Breast epithelium (tissue), 4 donors: ENCODE results near the gene LSS. TPM values are rescaled to one million over a fixed set of nuclear protein-coding genes. Genes with fewer than 3 reads are reported as not detected.
A peak's percentile ranks its signal among the peaks of the same experiment; 100 is the strongest.

Experiments
- DNase-seq, 2 donors: peaks; one replicate each; pipeline ENCODE4 v3.0.0-alpha.2; 2019; ENCODE audit warnings: low spot score in 2 of 2
- H3K27ac ChIP-seq, 2 donors: fragments of 200-600 bp; sonication (generic) in 1 of 2; one replicate each; pipeline ENCODE4 v1.5.1; 2016 to 2019; ENCODE audit warnings: mild to moderate bottlenecking in 1 of 2
- H3K27me3 ChIP-seq, 2 donors: fragments of 200-600 bp; sonication (generic) in 1 of 2; one replicate each; pipeline versions ENCODE4 v1.5.1 to v1.6.0; 2017 to 2019; ENCODE audit warnings: control low read depth in 1 of 2, mild to moderate bottlenecking in 1 of 2
- H3K36me3 ChIP-seq: fragments of 200-600 bp; one replicate; pipeline ENCODE4 v1.5.1; 2019
- H3K4me1 ChIP-seq, 2 donors: fragments of 200-600 bp; sonication (generic); one replicate each; pipeline ENCODE4 v1.5.1; 2016 to 2019; ENCODE audit warnings: control low read depth in 1 of 2
- H3K4me3 ChIP-seq, 3 donors: fragments of 200-600 bp; sonication (generic); 1 replicate in 2 of 3; 2 replicates in 1 of 3; pipeline ENCODE4 v1.5.1; 2016 to 2019; ENCODE audit warnings: mild to moderate bottlenecking in 3 of 3, moderate library complexity in 2 of 3
- H3K9me3 ChIP-seq, 2 donors: fragments of 200-600 bp; sonication (generic) in 1 of 2; one replicate each; pipeline ENCODE4 v1.5.1; 2016 to 2019; ENCODE audit warnings: control low read depth in 1 of 2
- POLR2A ChIP-seq: fragments of 450-650 bp; IDR thresholded peaks from one replicate; pipeline ENCODE4 v1.6.1; 2016; ENCODE audit warnings: antibody characterized with exemption, mild to moderate bottlenecking, moderate library complexity
- POLR2AphosphoS5 ChIP-seq, 3 donors: sonication (generic); formaldehyde crosslinking; IDR thresholded peaks; one replicate each; pipeline ENCODE4 v1.6.1; 2017; ENCODE audit warnings: antibody characterized with exemption in 3 of 3
- intact Hi-C: fragments of 100-400 bp; cut with DNase I; formaldehyde crosslinking; loops from one replicate; pipeline ENCODE4 v1.15.1; 2023; ENCODE audit warnings: low total_unique reads
- total RNA-seq, 3 donors: library from RNA; depleted of rRNA; stranded (reverse); fragments of >200 nt; gene quantifications; one replicate each; pipeline ENCODE4 v1.1.0, GENCODE V29; 2016
- TF ChIP-seq, protein P1 (sequence below), 3 donors: fragments of 450-650 bp; IDR thresholded peaks; one replicate each; pipeline ENCODE4 v1.5.1; 2016 to 2017; ENCODE audit warnings: antibody characterized with exemption in 3 of 3, mild to moderate bottlenecking in 3 of 3, moderate library complexity in 3 of 3

Gene LSS
- total RNA-seq, 3 donors from 2014 or later = 41.4 to 144 (median 56.4) TPM

DNA sequence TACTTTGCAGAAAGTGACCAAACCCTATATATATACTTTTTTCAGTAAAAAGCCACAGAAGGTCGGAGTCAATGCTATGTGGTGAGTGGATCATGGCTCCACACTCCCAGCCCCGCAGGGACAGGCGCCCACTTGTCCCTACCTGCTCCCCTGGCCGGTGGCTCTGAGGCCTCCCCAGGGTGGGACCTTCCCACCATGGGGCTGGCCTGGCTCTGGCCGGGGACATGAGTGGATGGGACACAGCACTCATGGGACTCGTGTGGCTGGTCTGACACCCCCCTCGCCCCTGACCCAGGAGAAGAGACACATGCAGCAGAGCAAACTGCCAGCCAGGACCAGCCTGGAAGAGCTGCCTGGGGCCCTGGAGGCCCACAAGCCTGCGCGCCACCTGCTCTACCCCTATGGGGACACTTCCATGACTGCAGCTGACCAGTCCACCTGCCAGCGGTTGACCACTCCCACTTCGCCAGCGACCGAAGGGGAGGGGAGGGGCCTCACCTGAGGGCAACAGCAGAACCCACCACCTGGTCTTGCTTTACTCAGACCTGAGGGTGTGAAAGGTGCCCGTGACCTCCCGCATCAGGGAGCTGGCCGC, 46.5 kb downstream of the LSS start:
- H3K4me1 ChIP-seq = no peaks in the 10 kb centered on the region
- no peak overlapping the region for H3K27ac ChIP-seq
- no peaks in the 10 kb centered on the region for H3K9me3 ChIP-seq
- H3K4me3 ChIP-seq = no peak overlapping the region
- H3K36me3 ChIP-seq = no peaks in the 10 kb centered on the region
- intact Hi-C loops = no loop called here
- DNase-seq = peak in 1 of 2 donors; percentile 17
- no peaks in the 10 kb centered on the region for H3K27me3 ChIP-seq
- TF ChIP-seq, protein P1, sequence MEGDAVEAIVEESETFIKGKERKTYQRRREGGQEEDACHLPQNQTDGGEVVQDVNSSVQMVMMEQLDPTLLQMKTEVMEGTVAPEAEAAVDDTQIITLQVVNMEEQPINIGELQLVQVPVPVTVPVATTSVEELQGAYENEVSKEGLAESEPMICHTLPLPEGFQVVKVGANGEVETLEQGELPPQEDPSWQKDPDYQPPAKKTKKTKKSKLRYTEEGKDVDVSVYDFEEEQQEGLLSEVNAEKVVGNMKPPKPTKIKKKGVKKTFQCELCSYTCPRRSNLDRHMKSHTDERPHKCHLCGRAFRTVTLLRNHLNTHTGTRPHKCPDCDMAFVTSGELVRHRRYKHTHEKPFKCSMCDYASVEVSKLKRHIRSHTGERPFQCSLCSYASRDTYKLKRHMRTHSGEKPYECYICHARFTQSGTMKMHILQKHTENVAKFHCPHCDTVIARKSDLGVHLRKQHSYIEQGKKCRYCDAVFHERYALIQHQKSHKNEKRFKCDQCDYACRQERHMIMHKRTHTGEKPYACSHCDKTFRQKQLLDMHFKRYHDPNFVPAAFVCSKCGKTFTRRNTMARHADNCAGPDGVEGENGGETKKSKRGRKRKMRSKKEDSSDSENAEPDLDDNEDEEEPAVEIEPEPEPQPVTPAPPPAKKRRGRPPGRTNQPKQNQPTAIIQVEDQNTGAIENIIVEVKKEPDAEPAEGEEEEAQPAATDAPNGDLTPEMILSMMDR (IDR thresholded peaks at IDR 0.05) = no peak
- TF ChIP-seq POLR2A = no peak
- TF ChIP-seq POLR2AphosphoS5 (IDR thresholded peaks at IDR 0.05) = no peak

DNA sequence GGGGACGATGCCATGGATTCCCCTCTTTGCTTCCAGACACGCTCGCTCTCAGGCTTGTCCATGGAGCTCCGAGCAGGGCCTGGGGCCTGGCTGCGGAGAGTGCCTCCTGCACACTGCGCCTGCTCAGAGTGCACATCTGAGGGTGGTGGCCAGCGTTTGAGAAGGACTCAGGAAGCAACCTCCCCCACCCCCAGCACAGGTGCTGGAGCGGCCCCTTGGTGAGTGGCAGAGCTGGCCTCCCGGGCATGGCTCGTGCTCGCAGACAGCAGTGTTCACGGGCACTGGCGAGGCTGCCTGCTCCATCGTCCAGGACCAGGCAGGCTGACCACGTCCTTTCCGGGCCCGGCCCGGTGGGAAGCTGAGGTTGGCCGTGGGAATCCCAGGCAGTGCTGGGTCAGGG, 47.1 kb downstream of the LSS start:
- Histone ChIP-seq H3K27me3 (no peaks in the 10 kb centered on the region), H3K27ac (no peak overlapping the region), H3K36me3 (no peaks in the 10 kb centered on the region), H3K4me1 (no peaks in the 10 kb centered on the region), H3K9me3 (peaks cover 0 to 5% of the 10 kb centered on the region in 2 donors), H3K4me3 (no peak overlapping the region)
- TF ChIP-seq POLR2AphosphoS5 (IDR thresholded peaks at IDR 0.05) (no peak), POLR2A (no peak)
- TF ChIP-seq, protein P1 (IDR thresholded peaks at IDR 0.05) = no peak
- DNase-seq = peak in 1 of 2 donors; percentile 16
- intact Hi-C loops = no loop called here

DNA sequence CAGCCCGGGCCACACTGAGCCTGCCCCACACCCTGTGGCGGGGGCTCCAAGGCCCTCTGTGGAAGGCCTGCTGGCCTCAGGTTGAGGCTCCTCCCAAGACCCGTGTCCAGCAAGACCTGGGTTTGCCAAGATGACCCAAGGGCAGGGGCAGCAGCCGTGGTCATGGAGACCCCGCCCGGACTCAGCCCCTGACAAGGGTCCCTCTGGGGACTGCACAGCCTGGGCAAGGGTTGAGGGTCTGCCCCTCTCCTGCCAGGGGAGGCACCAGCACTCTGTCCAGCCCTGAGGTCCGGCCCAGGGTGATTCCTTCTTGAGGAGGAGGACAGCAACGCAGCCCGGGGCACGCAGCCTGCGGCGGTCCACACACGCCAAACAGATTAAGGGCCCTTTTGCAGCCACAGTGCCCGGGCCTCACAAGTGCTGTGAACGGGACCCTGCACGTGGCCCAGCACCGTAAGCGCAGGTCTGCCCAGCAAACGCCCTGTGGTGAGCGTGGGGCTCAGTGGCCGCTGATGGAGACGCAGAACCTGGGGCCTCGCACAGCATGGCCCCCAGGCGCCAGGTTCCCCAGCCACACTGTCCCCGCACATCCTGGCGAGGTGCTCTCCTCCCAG, 47.7 kb downstream of the LSS start:
- H3K27me3 ChIP-seq = no peaks in the 10 kb centered on the region
- intact Hi-C loops = no loop called here
- H3K9me3 ChIP-seq = peaks cover 0 to 5% of the 10 kb centered on the region in 2 donors
- H3K27ac ChIP-seq = no peak overlapping the region
- TF ChIP-seq POLR2A (no peak), POLR2AphosphoS5 (IDR thresholded peaks at IDR 0.05) (no peak)
- TF ChIP-seq, protein P1 (IDR thresholded peaks at IDR 0.05) = no peak
- H3K4me1 ChIP-seq = no peaks in the 10 kb centered on the region
- peak; percentile 15 to 48 for DNase-seq
- no peaks in the 10 kb centered on the region for H3K36me3 ChIP-seq
- no peak overlapping the region for H3K4me3 ChIP-seq

DNA sequence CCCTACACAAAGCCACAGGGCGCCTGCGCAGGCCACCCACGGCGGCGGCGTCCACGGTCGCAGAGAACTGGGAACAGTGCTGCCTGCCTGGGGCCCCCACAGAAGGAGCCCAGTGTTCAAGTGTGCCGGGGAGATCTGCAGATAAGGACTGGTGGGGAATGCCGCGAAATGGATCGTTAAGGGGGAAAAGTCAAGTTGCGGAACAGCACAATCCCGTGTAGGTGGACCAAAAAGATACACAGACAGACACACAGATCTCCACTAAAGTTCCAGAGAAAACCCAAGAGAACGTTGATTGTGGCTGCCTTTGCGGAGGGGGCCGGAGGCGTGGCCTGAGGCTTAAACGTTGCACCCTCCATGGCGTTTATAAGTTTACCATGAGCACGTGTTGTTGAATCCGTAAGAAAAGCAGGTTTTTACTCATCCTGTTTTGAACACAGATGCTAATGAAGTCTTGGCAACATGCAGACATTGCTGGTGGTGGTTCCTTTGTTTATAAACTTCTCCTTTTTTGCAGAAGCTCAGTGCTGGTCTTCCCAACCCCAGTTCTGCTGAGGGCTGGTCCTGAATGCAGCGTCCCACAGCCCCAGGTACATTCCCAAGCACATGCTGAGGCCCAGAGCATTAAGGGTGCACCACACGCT, 48.4 kb downstream of the LSS start:
- no peaks in the 10 kb centered on the region for H3K36me3 ChIP-seq
- no peaks in the 10 kb centered on the region for H3K4me1 ChIP-seq
- DNase-seq = peak in 1 of 2 donors; percentile 7
- H3K27me3 ChIP-seq = no peaks in the 10 kb centered on the region
- TF ChIP-seq POLR2AphosphoS5 (IDR thresholded peaks at IDR 0.05) (no peak), POLR2A (no peak)
- TF ChIP-seq, protein P1 (IDR thresholded peaks at IDR 0.05) = no peak
- intact Hi-C loops = no loop called here
- peaks cover 0 to 5% of the 10 kb centered on the region in 2 donors for H3K9me3 ChIP-seq
- no peak overlapping the region for H3K27ac ChIP-seq
- no peak overlapping the region for H3K4me3 ChIP-seq

DNA sequence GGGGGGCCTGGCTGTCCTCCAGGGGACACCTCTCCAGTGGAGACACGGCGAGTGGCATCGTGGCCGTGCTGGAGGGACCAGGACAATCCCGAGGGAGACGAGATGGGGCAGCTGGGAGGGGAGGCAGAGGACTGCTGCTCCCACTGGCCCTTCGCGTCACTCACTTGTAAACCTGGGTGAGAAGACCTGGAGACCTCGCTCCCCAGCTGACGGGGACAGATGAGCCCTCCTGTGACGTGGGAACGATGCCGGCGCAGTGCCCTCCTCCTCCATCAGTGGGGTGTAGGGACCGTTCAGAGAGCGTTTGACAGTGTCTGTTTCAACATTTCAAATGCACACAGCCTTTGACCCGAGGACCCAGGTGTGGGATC, 48.9 kb downstream of the LSS start:
- H3K4me1 ChIP-seq = no peaks in the 10 kb centered on the region
- intact Hi-C loops = no loop called here
- no peak overlapping the region for H3K27ac ChIP-seq
- H3K36me3 ChIP-seq = no peaks in the 10 kb centered on the region
- no peak for TF ChIP-seq POLR2A
- TF ChIP-seq, protein P1 (IDR thresholded peaks at IDR 0.05) = no peak
- no peak for TF ChIP-seq POLR2AphosphoS5 (IDR thresholded peaks at IDR 0.05)
- peak in 1 of 2 donors; percentile 16 for DNase-seq
- H3K9me3 ChIP-seq = peaks cover 0 to 5% of the 10 kb centered on the region in 2 donors
- H3K27me3 ChIP-seq = no peaks in the 10 kb centered on the region
- H3K4me3 ChIP-seq = no peak overlapping the region
